Measurements from ENCODE around the gene RMC1. TPM values are rescaled to one million over a fixed set of nuclear protein-coding genes. Genes with fewer than 3 reads are reported as not detected.

RMC1 gene
- total RNA-seq, 2 experiments from 2014 or later = 46.9 to 48.3 TPM

DNA sequence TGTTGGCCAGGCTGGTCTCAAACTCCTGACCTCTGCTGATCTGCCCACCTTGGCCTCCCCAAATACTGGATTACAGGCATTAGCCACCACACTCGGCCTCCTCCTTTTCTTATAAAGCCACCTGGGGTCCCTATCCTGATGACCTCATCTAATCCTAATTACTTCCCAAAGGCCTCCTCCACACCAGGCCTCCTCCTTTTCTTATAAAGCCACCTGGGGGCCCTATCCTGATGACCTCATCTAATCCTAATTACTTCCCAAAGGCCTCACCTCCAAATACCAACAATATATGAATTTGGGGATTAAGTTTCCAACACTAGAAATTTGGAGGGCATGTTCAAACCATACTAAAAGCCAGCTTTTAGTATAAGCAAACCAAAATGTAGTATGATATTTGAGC, 9.7 kb upstream of the RMC1 start:
- TF ChIP-seq, protein P1, sequence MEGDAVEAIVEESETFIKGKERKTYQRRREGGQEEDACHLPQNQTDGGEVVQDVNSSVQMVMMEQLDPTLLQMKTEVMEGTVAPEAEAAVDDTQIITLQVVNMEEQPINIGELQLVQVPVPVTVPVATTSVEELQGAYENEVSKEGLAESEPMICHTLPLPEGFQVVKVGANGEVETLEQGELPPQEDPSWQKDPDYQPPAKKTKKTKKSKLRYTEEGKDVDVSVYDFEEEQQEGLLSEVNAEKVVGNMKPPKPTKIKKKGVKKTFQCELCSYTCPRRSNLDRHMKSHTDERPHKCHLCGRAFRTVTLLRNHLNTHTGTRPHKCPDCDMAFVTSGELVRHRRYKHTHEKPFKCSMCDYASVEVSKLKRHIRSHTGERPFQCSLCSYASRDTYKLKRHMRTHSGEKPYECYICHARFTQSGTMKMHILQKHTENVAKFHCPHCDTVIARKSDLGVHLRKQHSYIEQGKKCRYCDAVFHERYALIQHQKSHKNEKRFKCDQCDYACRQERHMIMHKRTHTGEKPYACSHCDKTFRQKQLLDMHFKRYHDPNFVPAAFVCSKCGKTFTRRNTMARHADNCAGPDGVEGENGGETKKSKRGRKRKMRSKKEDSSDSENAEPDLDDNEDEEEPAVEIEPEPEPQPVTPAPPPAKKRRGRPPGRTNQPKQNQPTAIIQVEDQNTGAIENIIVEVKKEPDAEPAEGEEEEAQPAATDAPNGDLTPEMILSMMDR (IDR thresholded peaks at IDR 0.05) = no peak
- Mint-ChIP-seq H3K4me3 (no peak overlapping the region), H3K9me3 (peaks cover 2% of the 10 kb centered on the region), H3K36me3 (ENCODE audit: low read depth) (no peaks in the 10 kb centered on the region), H3K27ac (no peak overlapping the region), H3K4me1 (ENCODE audit: low read depth) (peaks cover 2% of the 10 kb centered on the region), H3K27me3 (no peaks in the 10 kb centered on the region)
- no peak overlapping the region for H3K27ac ChIP-seq (ENCODE audit: low read depth in 1 of 2, low read length in 2 of 2)
- H3K36me3 ChIP-seq (ENCODE audit: insufficient read depth, low read length) = no peaks in the 10 kb centered on the region
- H3K27me3 ChIP-seq (ENCODE audit: control insufficient read depth in 1 of 2, insufficient read depth in 2 of 2, low read length in 2 of 2) = no peaks in the 10 kb centered on the region
- DNase-seq (no peak), ATAC-seq (ENCODE audit: poor library complexity) (no peak)
- no peak overlapping the region for H3K4me3 ChIP-seq (ENCODE audit: low read length)
- H3K4me1 ChIP-seq (ENCODE audit: insufficient read depth, low read length) = peaks cover 2% of the 10 kb centered on the region
- ChIA-PET POLR2A (interaction anchor here (0.7 kb wide), 1 partner anchor 45 kb away, joined by 3 read pairs; no protein-coding TSS in a partner anchor), CTCF (no interaction called here)
- intact Hi-C loops (cut with DNase I, micrococcal nuclease) = no loop called here
- no peaks in the 10 kb centered on the region for H3K9me3 ChIP-seq (ENCODE audit: control insufficient read depth in 1 of 2, insufficient read depth in 1 of 2, low read length in 2 of 2)

DNA sequence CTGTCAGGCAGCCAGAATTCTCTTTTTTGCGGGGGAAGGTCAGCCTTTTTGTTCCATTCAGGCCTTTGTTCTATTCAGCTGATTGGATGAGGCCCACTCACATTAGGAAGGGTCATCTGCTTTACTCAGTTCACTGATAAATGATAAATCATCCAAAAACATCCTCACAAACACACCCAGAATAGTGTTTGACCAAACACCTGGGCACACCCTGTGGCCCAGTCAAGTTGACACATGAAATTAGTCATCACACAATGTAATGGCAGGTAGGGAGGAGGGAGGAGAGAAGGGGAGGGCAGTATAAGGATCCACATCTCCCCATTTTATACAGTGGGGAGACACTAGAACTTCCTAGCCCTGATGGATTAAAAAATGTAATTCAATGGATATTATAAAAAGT, 8.3 kb upstream of the RMC1 start:
- ChIA-PET CTCF (no interaction called here), POLR2A (no interaction called here)
- Histone ChIP-seq H3K27me3 (ENCODE audit: control insufficient read depth in 1 of 2, insufficient read depth in 2 of 2, low read length in 2 of 2) (no peaks in the 10 kb centered on the region), H3K4me1 (ENCODE audit: insufficient read depth, low read length) (peaks cover 8% of the 10 kb centered on the region), H3K36me3 (ENCODE audit: insufficient read depth, low read length) (no peaks in the 10 kb centered on the region), H3K27ac (ENCODE audit: low read depth in 1 of 2, low read length in 2 of 2) (no peak overlapping the region), H3K9me3 (ENCODE audit: control insufficient read depth in 1 of 2, insufficient read depth in 1 of 2, low read length in 2 of 2) (no peaks in the 10 kb centered on the region), H3K4me3 (ENCODE audit: low read length) (no peak overlapping the region)
- Mint-ChIP-seq H3K4me3 (no peak overlapping the region), H3K27ac (no peak overlapping the region), H3K27me3 (no peaks in the 10 kb centered on the region), H3K36me3 (ENCODE audit: low read depth) (no peaks in the 10 kb centered on the region), H3K4me1 (ENCODE audit: low read depth) (peaks cover 6% of the 10 kb centered on the region), H3K9me3 (peaks cover 2% of the 10 kb centered on the region)
- ATAC-seq (ENCODE audit: poor library complexity) (no peak), DNase-seq (no peak)
- intact Hi-C loops (cut with DNase I, micrococcal nuclease) = loop anchor here (5.0 kb wide), 3 partner anchors 43 to 317 kb away; partner anchors contain the start of gene RIOK3 (in 1 of the 2)
- TF ChIP-seq, protein P1 (IDR thresholded peaks at IDR 0.05) = no peak

DNA sequence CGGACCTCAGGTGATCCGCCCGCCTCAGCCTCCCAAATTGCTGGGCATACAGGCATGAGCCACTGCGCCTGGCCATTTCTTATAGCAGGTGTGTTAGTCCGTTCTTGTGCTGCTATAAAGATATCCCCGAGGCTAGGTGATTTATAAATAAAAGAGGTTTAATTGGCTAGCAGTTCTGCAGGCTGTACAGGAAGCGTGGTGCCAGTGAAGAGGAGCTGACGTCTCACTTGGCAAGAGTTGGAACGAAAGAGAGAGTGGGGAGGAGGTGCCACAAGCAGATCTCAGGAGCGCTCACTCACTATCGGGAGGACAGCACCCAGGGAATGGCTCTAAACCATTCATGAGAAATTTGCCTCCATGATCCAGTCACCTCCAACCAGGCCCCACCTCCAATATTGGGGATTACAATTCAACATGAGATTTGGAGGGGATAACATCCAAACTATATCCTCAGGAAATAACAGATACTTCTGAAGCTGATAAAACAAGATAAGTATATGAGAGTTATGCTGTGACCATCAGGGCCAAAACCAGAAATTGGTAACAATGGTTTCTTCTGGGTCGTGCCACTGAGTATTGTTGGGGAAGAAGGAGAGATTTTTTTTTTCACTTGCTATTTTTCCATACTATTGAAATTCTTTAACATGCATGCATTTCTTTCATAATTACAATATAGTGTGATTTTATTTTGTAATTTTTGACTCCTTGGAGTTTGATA, 7.4 kb upstream of the RMC1 start:
- Histone ChIP-seq H3K27ac (ENCODE audit: low read depth in 1 of 2, low read length in 2 of 2) (no peak overlapping the region), H3K36me3 (ENCODE audit: insufficient read depth, low read length) (no peaks in the 10 kb centered on the region), H3K27me3 (ENCODE audit: control insufficient read depth in 1 of 2, insufficient read depth in 2 of 2, low read length in 2 of 2) (no peaks in the 10 kb centered on the region), H3K9me3 (ENCODE audit: control insufficient read depth in 1 of 2, insufficient read depth in 1 of 2, low read length in 2 of 2) (no peaks in the 10 kb centered on the region), H3K4me3 (ENCODE audit: low read length) (no peak overlapping the region), H3K4me1 (ENCODE audit: insufficient read depth, low read length) (peaks cover 8% of the 10 kb centered on the region)
- Mint-ChIP-seq H3K4me3 (no peak overlapping the region), H3K4me1 (ENCODE audit: low read depth) (peaks cover 6% of the 10 kb centered on the region), H3K9me3 (peaks cover 2% of the 10 kb centered on the region), H3K36me3 (ENCODE audit: low read depth) (no peaks in the 10 kb centered on the region), H3K27me3 (no peaks in the 10 kb centered on the region), H3K27ac (no peak overlapping the region)
- no peak for ATAC-seq (ENCODE audit: poor library complexity)
- intact Hi-C loops (cut with DNase I, micrococcal nuclease) = loop anchor here (5.0 kb wide), 3 partner anchors 44 to 316 kb away; partner anchors contain the start of gene RIOK3 (in 1 of the 2)
- ChIA-PET POLR2A (interaction anchor here (0.5 kb wide), 1 partner anchor 10 kb away, joined by 3 read pairs; no protein-coding TSS in a partner anchor), CTCF (interaction anchor here (0.9 kb wide), 1 partner anchor 20 kb away, joined by 5 read pairs; no protein-coding TSS in a partner anchor)
- TF ChIP-seq, protein P1 (IDR thresholded peaks at IDR 0.05) = no peak
- no peak for DNase-seq

Measured in CD4-positive, alpha-beta T cell (primary cell).